Measurements from ENCODE around the gene EML4.
"Not testable (repeated sequence)": the region's sequence is repeated elsewhere in the genome, so short reads cannot be mapped to it uniquely, and the experiment has no call there.

The EML4 gene, protein sequence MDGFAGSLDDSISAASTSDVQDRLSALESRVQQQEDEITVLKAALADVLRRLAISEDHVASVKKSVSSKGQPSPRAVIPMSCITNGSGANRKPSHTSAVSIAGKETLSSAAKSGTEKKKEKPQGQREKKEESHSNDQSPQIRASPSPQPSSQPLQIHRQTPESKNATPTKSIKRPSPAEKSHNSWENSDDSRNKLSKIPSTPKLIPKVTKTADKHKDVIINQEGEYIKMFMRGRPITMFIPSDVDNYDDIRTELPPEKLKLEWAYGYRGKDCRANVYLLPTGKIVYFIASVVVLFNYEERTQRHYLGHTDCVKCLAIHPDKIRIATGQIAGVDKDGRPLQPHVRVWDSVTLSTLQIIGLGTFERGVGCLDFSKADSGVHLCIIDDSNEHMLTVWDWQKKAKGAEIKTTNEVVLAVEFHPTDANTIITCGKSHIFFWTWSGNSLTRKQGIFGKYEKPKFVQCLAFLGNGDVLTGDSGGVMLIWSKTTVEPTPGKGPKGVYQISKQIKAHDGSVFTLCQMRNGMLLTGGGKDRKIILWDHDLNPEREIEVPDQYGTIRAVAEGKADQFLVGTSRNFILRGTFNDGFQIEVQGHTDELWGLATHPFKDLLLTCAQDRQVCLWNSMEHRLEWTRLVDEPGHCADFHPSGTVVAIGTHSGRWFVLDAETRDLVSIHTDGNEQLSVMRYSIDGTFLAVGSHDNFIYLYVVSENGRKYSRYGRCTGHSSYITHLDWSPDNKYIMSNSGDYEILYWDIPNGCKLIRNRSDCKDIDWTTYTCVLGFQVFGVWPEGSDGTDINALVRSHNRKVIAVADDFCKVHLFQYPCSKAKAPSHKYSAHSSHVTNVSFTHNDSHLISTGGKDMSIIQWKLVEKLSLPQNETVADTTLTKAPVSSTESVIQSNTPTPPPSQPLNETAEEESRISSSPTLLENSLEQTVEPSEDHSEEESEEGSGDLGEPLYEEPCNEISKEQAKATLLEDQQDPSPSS

DNA sequence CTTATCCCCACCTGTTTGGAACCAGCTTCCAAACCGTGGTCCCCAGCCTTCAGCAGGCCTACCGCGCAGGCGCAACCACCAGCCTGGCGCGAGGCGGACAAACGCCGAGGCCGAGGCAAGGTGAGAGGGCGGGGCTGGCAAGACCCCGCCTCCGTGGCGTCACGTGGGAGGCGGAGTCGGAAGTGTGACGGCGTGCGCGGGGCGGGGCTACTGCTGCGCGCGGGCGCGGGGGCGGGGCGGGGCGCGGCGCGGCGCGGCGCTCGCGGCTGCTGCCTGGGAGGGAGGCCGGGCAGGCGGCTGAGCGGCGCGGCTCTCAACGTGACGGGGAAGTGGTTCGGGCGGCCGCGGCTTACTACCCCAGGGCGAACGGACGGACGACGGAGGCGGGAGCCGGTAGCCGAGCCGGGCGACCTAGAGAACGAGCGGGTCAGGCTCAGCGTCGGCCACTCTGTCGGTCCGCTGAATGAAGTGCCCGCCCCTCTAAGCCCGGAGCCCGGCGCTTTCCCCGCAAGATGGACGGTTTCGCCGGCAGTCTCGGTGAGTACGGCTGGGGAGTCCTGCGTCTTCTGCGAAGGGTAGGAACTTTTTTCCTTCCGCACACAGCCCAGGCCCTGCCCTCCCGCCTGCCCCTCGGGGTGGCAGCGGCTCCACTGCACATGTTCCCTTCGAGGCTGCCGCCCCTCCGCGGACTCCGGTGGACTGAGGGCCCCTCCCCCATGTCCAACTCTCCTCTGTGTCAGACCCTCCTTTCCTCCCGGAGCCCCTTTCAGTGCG, at the start of gene EML4:
EML4 (plus strand) TSS at position 254 of the 774 bp plus-strand sequence; CDS start at position 513, 259 bp downstream.
- DNase-seq (ENCODE audit: low read depth in 2 of 3, low spot score in 1 of 3): peak; percentile 87 to 92 (median 88)

DNA sequence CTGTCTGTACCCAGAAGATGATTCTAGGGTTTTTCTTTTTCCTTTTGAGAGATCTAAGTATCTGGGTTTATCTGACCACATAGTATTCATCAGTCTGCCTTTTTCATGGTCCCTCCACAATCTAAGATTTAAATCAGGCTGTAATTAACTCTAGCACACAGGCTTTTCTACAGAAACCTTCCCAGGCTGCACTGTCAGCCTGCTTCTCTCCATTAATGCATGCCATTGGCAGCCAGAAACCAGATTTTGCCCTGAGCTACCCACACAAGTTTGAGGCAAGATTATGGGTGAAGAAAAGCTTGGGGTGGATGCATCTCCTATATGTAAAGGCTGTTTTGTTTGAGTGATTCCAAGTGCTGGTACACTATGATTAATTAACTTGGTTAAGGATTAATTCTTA, 45.7 kb upstream of the EML4 start:
- no peak for DNase-seq (ENCODE audit: low read depth in 2 of 3, low spot score in 1 of 3)

DNA sequence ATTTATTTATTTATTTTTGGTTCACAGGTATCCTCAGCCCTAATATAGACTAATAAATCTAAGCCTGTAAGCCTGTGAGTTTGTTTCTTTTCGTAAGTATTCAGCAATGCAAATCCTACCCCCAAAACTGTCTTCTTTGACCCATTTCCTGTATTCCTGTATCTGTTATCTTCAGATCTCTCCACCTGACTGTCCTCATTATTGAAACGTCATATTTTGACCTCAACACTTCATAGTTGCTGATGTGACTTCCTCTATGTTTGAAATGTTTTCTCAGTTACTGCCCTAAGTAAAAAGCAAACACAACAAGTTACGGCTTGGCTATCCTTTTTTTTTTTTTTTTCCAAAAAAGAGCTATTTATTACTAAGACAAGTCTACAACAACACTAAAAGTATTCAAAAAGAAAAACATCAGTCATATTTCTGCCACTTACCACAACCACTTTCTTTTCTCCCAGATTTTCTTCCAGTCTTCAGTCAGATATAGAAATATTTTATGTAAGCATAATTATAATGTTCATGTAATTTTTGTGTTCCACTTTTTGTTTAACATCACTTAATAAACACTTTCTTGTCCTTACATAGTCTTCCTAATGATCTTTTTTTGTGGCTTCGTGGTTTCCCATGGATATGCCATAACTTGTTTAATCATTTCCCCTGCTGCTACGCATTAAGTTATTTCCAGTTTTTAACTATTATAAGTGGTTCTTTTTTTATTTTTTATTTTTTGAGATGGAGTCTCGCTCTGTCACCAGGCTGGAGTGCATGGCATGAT, 45.0 kb upstream of the EML4 start:
- no peak for DNase-seq (ENCODE audit: low read depth in 2 of 3, low spot score in 1 of 3)

DNA sequence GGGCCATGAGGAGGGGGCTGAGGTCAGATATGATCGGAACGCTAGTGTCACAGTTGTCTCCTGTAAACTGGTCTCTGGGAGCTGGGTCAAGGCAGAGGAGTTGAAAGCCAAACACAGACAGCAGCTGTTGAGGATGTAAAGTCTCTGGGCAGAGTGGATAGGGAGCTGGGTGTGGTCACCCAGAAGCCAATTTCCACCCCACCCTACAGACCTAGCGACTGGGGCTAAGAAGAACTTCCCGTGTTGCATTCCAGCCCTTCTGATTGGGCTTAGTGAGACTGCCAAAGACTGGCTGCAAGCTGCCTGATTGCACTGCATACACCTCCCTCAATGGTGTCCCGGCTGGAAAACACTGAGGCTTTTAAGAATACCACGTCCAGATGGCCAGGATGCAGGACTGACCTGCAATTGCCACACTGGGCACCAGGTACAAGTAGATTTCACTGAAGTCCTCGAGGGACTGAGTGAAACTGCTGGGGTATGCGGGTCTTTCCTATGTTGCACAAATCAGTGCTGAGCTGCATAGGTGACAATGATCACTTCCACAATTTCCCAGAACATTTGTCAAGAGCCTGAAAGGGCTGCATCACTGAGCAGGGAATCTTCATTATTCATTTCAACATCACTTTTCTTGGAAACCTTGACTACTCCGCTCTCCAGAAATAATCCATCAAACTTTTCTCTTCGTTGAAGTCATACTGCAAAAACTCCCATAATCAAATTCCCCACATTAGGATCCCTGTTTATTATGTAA, 43.1 kb upstream of the EML4 start:
- no peak for DNase-seq (ENCODE audit: low read depth in 2 of 3, low spot score in 1 of 3)

DNA sequence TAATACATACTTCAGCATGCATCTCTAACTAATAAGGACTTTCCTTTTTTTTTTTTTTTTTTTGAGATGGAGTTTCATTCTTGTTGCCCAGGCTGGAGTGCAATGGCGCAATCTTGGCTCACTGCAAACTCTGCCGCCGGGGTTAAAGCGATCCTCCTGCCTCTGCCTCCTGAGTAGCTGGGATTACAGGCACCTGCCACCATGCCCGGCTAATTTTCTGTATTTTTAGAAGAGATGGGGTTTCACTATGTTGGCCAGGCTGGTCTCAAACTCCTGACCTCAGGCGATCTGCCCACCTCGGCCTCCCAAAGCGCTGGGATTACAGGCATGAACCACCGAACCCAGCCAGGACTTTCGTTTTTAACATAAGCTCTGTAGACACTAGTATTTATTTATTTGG, 42.3 kb upstream of the EML4 start:
- DNase-seq (ENCODE audit: low read depth in 2 of 3, low spot score in 1 of 3): not testable (repeated sequence)

DNA sequence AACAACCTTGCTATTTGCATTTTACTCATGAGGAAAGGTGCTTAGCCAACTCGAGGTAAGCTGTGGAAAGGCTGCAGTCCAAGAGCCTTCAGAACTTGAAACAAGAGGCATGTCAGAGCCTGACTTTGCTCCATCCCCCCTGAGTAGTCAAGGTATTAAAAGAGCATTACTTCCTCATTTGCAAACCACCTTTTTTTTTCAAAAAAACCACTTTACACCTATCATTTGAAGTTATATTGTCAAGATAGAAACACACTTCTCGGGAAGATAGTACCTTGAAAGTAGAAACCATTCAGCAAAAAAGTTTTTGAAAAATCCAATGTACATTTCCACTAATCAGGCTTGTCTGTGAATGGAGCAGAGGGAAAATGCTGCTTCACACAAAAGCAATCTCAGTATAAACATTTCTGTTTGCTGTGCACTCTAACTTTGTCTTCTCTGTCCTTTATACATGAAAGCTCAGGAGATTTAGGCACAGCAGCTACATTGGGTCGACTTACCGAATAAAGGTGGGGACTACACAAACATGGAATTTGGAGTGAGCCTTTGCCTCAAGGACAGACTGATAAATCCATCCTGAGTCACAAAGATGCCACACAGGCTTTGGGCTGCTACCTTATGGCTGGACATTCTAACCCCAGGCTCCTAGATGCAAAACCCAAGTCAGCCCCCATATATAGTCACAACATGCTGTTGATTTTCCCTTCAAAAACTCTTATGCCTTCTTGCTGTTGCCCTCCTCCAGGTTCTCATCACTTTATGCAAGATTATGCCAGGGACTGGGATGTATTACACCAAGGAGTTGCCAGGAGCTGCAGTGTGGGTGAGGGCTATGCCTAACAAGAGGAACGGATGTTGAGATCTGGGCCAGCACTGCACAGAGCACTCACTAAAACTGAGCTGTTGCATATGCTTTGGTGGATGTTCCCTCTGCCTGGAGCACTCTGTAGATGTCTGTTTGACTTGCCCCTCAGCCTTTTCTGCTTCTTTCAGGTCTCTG, 41.4 kb upstream of the EML4 start:
- DNase-seq (ENCODE audit: low read depth in 2 of 3, low spot score in 1 of 3): no peak

DNA sequence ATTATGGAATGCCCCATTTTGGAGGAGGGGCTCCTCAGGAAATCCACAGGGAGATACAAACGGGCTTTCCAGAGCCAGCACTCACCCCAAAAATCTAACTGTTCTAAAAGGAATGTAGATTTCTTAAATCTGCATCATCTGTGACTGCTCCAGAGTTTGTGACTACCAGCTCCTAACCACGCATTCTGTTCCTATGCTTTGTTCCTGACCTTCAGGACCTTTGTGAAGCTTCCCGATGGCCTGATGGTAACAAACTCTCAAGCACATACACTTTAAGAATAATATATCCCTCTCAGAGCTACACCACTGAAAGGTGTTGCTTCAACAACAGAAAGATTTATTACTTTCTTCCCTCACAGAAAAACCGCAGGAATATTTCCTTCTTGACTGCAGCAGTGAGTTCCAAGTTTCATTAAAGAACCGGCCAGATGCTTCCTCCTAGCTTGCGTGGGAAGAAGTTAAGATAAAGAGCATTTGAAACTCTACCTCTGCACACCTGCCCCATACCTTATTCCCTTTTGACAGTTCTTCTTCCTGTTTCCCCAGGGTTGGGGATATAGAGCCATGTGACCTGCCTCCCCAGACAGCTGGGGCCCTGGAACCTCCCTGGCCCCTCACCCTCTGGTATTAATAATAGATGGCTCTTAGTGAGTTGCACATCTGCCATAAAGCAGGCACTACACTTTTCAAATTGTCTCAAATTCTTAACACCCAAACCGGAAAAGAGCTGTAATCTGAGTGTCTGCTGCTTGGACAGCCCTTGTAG, 40.2 kb upstream of the EML4 start:
- no peak for DNase-seq (ENCODE audit: low read depth in 2 of 3, low spot score in 1 of 3)

DNA sequence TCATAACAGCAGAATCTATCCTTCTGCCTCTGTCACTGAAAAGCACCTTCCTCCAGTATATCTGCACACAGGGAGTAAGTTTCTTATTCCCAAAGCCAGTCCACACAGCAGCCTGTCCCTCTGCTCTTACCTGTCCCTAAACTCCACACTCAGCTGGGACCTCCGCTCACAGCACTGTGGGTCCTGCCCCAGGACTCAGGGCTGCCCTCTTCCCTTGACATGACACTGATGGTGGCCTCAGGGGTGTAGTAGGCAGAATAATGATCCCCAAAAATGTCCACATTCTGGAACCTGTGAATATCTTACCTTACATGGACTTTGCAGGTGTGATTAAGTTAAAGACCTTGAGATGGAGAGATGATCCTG, 39.7 kb upstream of the EML4 start:
- DNase-seq (ENCODE audit: low read depth in 2 of 3, low spot score in 1 of 3): no peak

DNA sequence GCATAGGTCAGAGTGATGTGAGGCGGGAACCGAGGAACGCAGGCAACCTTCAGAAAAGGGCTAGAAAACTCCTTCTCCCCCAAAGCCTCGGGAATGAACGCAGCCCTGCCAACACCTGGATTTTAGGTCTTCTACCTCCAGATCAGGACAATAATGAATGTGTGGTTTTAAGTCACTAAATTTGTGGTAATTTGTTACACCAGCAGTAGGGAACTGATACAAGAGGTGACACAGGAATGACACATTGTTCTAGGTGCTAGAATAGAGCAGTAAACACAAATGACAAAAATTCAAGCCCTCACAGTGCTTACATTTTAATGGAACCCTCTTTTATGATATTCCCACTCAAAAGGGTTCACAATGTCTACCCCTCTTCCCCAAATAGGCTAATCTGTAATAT, 39.2 kb upstream of the EML4 start:
- no peak for DNase-seq (ENCODE audit: low read depth in 2 of 3, low spot score in 1 of 3)

DNA sequence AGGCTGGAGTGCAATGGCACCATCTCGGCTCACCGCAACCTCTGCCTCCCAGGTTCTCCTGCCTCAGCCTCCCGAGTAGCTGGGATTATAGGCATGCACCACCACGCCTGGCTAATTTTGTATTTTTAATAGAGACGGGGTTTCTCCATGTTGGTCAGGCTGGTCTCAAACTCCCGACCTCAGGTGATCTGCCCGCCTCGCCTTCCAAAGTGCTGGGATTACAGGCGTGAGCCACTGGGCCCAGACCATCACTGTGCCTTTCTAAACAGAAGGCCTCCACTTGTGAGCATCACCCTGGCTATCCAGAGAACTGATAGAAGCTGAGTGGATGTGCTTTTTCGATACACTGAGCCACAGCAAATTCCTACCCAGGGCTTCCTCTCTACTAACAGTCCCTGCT, 38.3 kb upstream of the EML4 start:
- DNase-seq (ENCODE audit: low read depth in 2 of 3, low spot score in 1 of 3): not testable (repeated sequence)

DNA sequence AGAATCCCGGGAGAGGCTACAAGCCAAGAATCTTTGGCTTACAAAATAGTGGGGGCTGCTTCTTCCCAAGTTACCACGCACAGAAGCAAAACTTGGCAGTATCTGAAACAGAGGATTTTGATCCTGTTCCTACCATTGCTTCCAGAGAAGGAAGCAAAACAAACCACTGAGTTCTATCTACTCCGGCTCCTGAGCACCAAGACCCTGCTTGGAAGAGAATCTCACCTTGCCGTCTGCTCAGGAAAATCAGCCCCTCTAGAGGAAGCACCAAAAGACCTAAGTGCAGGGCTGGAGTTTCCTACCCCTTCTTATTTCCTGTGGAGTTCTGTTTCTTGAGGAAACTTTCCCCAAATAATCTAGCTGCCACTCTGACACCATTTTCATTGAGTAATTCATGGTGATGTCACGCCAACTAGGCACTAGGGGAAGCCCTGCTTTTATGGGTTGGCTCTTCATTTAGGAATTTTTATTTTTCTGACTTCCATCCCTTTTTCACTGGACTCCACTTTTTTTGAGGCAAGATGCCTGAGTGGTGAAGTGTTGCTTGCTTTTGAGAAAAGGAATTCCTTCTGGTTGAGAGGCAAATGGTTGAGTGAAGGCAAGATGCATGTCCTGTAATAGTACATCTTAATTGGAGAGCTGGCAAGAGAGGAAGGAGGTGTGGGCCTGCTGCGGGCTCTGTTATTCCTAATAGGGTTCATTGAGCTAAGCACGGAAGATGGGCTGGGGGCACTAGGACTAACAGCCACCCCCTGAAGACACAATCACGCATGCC, 36.8 kb upstream of the EML4 start:
- no peak for DNase-seq (ENCODE audit: low read depth in 2 of 3, low spot score in 1 of 3)

DNA sequence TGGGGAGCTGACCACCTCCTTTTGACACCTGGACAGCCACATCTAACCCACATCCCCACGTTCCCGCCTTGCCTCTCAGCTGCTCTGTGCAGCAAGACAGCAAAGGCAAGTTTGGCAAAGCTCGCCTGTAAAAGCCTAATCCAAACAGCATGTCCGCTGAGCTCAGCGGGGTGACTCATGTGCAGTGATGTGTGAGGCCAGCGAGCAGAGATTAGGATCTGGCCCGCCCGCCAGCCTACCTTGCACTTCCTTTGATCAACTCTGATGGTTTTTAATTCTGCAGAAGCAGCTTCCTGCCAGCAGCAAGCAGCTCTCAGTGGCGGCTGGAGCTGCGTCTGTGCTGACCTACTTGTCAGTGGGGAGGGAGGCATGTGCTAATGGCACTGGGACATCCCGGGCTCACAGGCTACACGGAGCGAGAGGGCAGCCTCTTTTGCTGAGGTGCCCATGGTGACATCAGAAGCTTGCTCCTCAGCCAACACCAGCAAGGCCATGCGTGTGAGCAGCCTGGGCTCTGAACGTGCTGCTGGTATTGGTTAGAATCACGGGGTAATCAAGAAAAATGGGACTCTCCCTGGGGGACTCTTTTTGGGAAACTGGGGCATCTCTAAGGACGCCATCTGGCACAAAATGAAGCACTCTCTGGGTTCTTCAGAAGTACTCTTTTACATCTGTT, 36.0 kb upstream of the EML4 start:
- DNase-seq (ENCODE audit: low read depth in 2 of 3, low spot score in 1 of 3): peak; percentile 75 to 83 (median 79)

DNA sequence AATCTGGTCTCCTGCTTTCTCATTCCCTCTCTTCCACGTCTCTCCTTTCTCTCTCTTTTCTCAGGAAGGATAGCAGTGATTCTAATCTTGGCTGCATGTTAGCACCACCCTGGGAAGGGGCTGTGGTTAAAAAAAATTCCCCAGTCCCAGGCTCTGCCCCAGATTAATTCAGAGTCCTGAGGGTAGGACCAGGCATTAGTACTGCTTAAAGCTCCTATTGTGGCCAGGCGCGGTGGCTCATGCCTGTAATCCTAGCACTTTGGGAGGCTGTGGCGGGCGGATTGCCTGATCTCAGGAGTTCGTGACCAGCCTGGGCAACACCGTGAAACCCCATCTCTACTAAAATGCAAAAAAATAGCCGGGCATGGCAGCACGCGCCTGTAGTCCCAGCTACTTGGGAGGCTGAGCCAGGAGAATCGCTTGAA, 35.4 kb upstream of the EML4 start:
- DNase-seq (ENCODE audit: low read depth in 2 of 3, low spot score in 1 of 3): no peak

DNA sequence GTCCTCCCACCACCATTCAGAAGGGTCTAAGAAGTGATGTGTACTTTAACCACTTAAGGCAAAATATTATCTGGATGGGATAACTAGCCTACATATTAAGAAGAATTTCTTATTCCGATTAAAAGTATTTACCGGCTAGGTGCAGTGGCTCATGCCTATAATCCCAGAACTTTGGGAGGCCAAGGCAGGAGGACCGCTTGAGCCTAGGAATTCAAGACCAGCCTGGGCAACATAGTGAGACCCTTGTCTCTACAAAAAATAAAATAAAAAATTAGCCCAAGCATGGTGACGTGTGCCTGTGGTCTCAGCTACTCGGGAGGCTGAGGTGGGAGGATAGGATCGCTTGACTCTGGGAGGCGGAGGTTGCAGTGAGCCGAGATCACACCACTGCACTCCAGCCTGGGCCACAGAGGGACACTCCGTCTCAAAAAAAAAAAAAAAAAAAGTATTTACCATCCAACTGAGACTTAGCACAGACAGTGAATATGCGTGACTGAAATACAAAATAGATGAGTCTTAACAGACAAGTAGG, 34.7 kb upstream of the EML4 start:
- DNase-seq (ENCODE audit: low read depth in 2 of 3, low spot score in 1 of 3): not testable (repeated sequence)

DNA sequence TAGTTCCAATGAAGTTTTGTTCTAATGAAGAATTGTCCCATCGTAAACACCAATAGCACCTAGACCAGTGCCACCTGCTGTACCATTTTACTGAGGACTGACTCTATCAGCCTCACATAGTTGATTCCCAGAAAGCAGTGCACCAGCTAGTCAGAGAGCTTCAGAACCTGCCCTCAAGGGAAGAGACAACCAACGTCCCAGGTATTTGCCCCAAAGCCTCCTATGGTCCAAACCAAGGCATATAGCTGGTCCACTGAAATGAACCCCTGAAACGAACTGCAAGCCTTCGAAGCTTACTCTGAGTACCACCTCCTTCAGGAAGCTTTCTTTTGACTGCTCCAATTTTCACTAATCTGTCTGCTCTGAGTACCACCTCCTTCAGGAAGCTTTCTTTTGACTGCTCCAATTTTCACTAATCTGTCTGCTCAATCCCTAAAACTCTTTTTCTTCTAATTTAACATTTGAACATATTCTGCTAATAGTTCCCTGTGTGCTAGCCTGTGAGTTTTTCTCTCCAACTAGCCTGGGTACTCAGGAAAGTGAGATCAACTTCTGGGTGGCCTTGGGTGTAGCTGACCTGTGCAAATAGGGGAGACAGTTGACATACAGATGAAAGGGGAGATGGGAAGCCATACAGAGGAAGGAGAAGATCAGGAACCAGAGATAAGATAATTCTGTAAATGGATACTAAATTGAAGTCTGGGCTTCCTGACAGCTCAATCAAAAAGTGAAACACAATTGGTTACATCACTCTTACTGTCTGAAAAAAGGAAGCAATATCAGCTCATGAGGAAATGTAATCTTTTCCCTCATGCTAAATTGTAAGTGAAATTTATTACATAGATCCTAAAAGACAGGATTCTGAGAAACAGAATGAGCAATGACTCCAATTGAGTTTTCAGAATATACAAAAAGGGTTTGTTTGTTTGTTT, 33.5 kb upstream of the EML4 start:
- no peak for DNase-seq (ENCODE audit: low read depth in 2 of 3, low spot score in 1 of 3)

Data from stimulated activated CD4-positive, alpha-beta T cell treated with anti-CD3 and anti-CD28 coated beads, Interleukin-12 subunit alpha, Interleukin-12 subunit beta, amount 100 ng/mL, for 48 hours (primary cell).